ENCODE results near the gene CDH4. TPM values are rescaled to one million over a fixed set of nuclear protein-coding genes. Genes with fewer than 3 reads are reported as not detected.
"Not testable (repeated sequence)": the region's sequence is repeated elsewhere in the genome, so short reads cannot be mapped to it uniquely, and the experiment has no call there.

The CDH4 gene
- total RNA-seq, 1 experiment from 2014 or later, result not detected

DNA sequence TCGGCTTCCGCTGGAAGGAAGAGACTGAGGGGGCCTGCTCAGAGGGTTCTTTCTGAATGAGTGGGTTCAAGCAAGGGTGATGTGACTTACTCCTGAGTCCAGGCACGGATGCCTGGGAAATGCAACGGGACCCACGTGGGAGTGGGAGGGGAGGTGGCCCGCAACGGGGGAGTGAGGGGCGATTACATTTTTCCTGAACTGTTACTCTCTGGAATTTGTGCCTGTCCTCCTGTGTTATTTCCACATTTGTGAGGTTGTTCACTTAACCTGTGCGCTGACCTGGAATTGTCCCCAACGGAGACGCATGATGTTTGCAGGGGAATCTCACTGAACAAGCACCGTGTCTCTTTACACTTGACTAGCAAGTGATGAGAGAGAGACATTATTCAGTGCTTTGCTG, 209.4 kb downstream of the CDH4 start:
- no peaks in the 10 kb centered on the region for H3K27me3 ChIP-seq (ENCODE audit: low read length)
- H3K9ac ChIP-seq (ENCODE audit: low read length), result no peak overlapping the region
- no peaks in the 10 kb centered on the region for H3K9me3 ChIP-seq (ENCODE audit: low read length)
- H4K20me1 ChIP-seq (ENCODE audit: insufficient read depth, low read depth, low read length), result no peaks in the 10 kb centered on the region
- no peaks in the 10 kb centered on the region for H3K9me2 ChIP-seq (replicated peaks; ENCODE audit: insufficient read depth, low read length)
- no peak for DNase-seq
- H3K79me2 ChIP-seq (ENCODE audit: low read length), result no peaks in the 10 kb centered on the region
- no peaks in the 10 kb centered on the region for H3K36me3 ChIP-seq (ENCODE audit: insufficient read depth, low read length)
- no peak overlapping the region for H2AFZ ChIP-seq (ENCODE audit: low read length)
- no peak overlapping the region for H3K4me2 ChIP-seq (ENCODE audit: low read depth, low read length, poor library complexity, severe bottlenecking)
- H3K4me3 ChIP-seq (ENCODE audit: low read length), result no peak overlapping the region
- H3K4me1 ChIP-seq (ENCODE audit: low read length), result no peaks in the 10 kb centered on the region
- no peak overlapping the region for H3K27ac ChIP-seq (ENCODE audit: low read length)

DNA sequence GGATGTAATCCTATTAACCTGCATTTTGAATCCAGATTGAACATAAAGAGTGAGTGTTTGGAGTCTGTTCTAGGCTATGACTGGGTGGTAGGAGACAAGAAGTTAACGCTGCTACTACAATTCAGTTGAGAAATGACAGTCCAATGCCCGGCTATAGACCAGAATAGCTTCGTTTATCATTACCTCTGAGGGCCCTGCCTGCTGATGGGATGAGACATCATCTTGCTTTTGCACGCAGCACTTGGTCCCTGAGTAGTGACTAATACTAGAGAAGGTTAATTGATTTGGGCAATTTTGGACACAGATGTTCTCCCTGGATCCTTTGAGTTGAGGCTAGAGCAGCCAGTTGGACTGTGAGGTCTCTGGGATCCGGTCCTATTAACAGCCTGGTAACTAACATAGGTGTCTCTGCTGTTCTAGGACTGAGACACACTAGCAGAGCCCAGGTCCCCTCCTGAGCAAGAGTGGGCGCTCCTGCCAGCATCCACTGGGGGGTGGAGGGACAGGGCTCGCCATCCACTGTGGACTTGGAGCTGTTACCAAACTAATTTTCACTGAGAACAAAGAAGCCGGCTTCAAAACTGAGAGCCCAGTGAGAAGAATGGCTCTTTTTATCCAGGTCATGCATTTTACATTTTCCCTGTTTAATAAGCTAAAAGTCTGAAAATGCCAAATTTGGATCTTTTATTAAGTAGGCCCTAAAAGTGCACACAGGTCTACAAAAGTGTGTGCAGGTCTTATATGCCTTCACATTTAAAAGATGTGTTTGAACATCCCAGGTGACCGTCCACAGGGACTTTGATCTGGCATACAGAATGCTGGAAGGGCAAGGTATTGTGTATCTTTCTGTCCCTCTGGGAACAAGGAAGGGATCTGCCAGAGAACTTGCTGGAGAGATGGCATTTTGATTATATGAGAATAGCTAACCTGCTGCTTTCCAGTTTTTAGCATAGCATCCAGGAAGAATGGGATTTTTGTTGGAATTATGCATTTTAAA, 212.5 kb downstream of the CDH4 start:
- Histone ChIP-seq H4K20me1 (ENCODE audit: insufficient read depth, low read depth, low read length) (no peaks in the 10 kb centered on the region), H3K4me3 (ENCODE audit: low read length) (no peak overlapping the region), H2AFZ (ENCODE audit: low read length) (no peak overlapping the region), H3K9ac (ENCODE audit: low read length) (no peak overlapping the region), H3K27ac (ENCODE audit: low read length) (no peak overlapping the region), H3K4me2 (ENCODE audit: low read depth, low read length, poor library complexity, severe bottlenecking) (no peak overlapping the region), H3K79me2 (ENCODE audit: low read length) (no peaks in the 10 kb centered on the region), H3K4me1 (ENCODE audit: low read length) (no peaks in the 10 kb centered on the region), H3K36me3 (ENCODE audit: insufficient read depth, low read length) (no peaks in the 10 kb centered on the region), H3K27me3 (ENCODE audit: low read length) (no peaks in the 10 kb centered on the region; the same call in 1 of the 2 replicates), H3K9me2 (replicated peaks; ENCODE audit: insufficient read depth, low read length) (no peaks in the 10 kb centered on the region), H3K9me3 (ENCODE audit: low read length) (no peaks in the 10 kb centered on the region)
- DNase-seq, result no peak

DNA sequence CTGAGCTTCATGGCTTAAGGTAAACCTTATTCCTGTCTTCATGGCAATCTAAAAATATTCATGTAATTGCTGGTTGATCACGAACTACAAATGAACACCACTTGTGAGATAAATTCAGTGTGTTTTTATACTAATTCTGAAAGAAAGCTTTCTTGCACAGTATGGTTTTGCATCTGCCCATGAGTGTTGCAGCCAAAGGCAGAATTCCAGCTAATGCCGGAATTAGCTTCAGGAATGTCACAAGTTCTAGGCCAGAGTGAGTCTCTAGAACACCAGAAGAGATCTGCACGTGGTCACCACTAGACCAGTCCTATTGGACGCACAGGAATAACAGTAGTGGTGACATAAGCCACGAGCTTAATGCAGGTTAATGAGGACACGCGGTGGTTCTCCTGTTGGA, 223.7 kb downstream of the CDH4 start:
- no peaks in the 10 kb centered on the region for H3K79me2 ChIP-seq (ENCODE audit: low read length)
- no peak overlapping the region for H3K4me2 ChIP-seq (ENCODE audit: low read depth, low read length, poor library complexity, severe bottlenecking)
- no peak overlapping the region for H3K9ac ChIP-seq (ENCODE audit: low read length)
- H3K36me3 ChIP-seq (ENCODE audit: insufficient read depth, low read length), result no peaks in the 10 kb centered on the region
- no peak overlapping the region for H3K4me3 ChIP-seq (ENCODE audit: low read length)
- no peak overlapping the region for H3K27ac ChIP-seq (ENCODE audit: low read length)
- H3K27me3 ChIP-seq (ENCODE audit: low read length), result no peaks in the 10 kb centered on the region
- no peak for DNase-seq
- H4K20me1 ChIP-seq (ENCODE audit: insufficient read depth, low read depth, low read length), result no peaks in the 10 kb centered on the region
- no peak overlapping the region for H2AFZ ChIP-seq (ENCODE audit: low read length)
- H3K4me1 ChIP-seq (ENCODE audit: low read length), result no peaks in the 10 kb centered on the region
- H3K9me2 ChIP-seq (replicated peaks; ENCODE audit: insufficient read depth, low read length), result no peaks in the 10 kb centered on the region
- no peaks in the 10 kb centered on the region for H3K9me3 ChIP-seq (ENCODE audit: low read length)

DNA sequence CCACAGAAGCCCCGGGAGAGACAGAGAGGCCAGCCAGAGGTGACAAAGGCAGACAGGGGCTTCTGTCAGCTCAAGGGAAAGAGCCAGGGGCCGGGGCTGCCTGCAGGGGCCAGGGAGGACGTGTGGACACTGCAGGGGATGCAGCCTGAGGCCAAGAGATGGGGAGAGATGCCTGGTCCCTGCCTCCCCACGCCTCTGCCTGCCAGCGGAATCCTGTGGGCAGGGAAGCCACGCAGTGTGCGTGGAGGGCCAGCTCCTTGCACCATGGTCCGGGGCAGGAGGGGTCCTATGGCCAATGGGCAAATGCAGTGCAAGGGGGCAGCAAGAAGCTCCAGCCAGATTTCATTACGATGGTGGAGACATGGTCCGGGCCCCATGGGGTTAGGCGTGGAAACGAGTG, 224.9 kb downstream of the CDH4 start:
- Histone ChIP-seq H2AFZ (ENCODE audit: low read length) (no peak overlapping the region), H3K36me3 (ENCODE audit: insufficient read depth, low read length) (no peaks in the 10 kb centered on the region), H3K9me3 (ENCODE audit: low read length) (no peaks in the 10 kb centered on the region), H3K27me3 (ENCODE audit: low read length) (no peaks in the 10 kb centered on the region), H3K4me3 (ENCODE audit: low read length) (no peak overlapping the region), H3K79me2 (ENCODE audit: low read length) (no peaks in the 10 kb centered on the region), H3K27ac (ENCODE audit: low read length) (no peak overlapping the region), H3K9me2 (replicated peaks; ENCODE audit: insufficient read depth, low read length) (no peaks in the 10 kb centered on the region), H3K4me1 (ENCODE audit: low read length) (no peaks in the 10 kb centered on the region), H4K20me1 (ENCODE audit: insufficient read depth, low read depth, low read length) (no peaks in the 10 kb centered on the region), H3K9ac (ENCODE audit: low read length) (no peak overlapping the region), H3K4me2 (ENCODE audit: low read depth, low read length, poor library complexity, severe bottlenecking) (no peak overlapping the region)
- DNase-seq, result no peak

- Histone ChIP-seq H3K27ac (ENCODE audit: low read length) (no peak overlapping the region), H4K20me1 (ENCODE audit: insufficient read depth, low read depth, low read length) (no peaks in the 10 kb centered on the region), H3K9ac (ENCODE audit: low read length) (no peak overlapping the region), H3K9me3 (ENCODE audit: low read length) (no peaks in the 10 kb centered on the region), H3K36me3 (ENCODE audit: insufficient read depth, low read length) (no peaks in the 10 kb centered on the region), H3K79me2 (ENCODE audit: low read length) (no peaks in the 10 kb centered on the region), H3K4me3 (ENCODE audit: low read length) (no peak overlapping the region), H3K4me2 (ENCODE audit: low read depth, low read length, poor library complexity, severe bottlenecking) (no peak overlapping the region), H2AFZ (ENCODE audit: low read length) (no peak overlapping the region), H3K9me2 (replicated peaks; ENCODE audit: insufficient read depth, low read length) (no peaks in the 10 kb centered on the region), H3K4me1 (ENCODE audit: low read length) (no peaks in the 10 kb centered on the region), H3K27me3 (ENCODE audit: low read length) (no peaks in the 10 kb centered on the region)
- no peak for DNase-seq
These were observed 225.4 kb downstream of the CDH4 start for GRCh38 chr20:61477451-61477861.

GRCh38 chr20:61478094-61478493, 226.0 kb downstream of the CDH4 start:
- no peaks in the 10 kb centered on the region for H3K9me2 ChIP-seq (replicated peaks; ENCODE audit: insufficient read depth, low read length)
- H3K9ac ChIP-seq (ENCODE audit: low read length), result no peak overlapping the region
- DNase-seq, result no peak
- H3K27me3 ChIP-seq (ENCODE audit: low read length), result no peaks in the 10 kb centered on the region
- H3K79me2 ChIP-seq (ENCODE audit: low read length), result no peaks in the 10 kb centered on the region
- H3K27ac ChIP-seq (ENCODE audit: low read length), result no peak overlapping the region
- no peaks in the 10 kb centered on the region for H3K9me3 ChIP-seq (ENCODE audit: low read length)
- no peaks in the 10 kb centered on the region for H3K4me1 ChIP-seq (ENCODE audit: low read length)
- no peak overlapping the region for H3K4me2 ChIP-seq (ENCODE audit: low read depth, low read length, poor library complexity, severe bottlenecking)
- H3K36me3 ChIP-seq (ENCODE audit: insufficient read depth, low read length), result no peaks in the 10 kb centered on the region
- no peak overlapping the region for H3K4me3 ChIP-seq (ENCODE audit: low read length)
- H4K20me1 ChIP-seq (ENCODE audit: insufficient read depth, low read depth, low read length), result no peaks in the 10 kb centered on the region
- H2AFZ ChIP-seq (ENCODE audit: low read length), result no peak overlapping the region

- no peaks in the 10 kb centered on the region for H4K20me1 ChIP-seq (ENCODE audit: insufficient read depth, low read depth, low read length)
- H3K9me3 ChIP-seq (ENCODE audit: low read length), result no peaks in the 10 kb centered on the region
- no peaks in the 10 kb centered on the region for H3K36me3 ChIP-seq (ENCODE audit: insufficient read depth, low read length)
- no peaks in the 10 kb centered on the region for H3K4me1 ChIP-seq (ENCODE audit: low read length)
- H3K4me3 ChIP-seq (ENCODE audit: low read length), result no peak overlapping the region
- no peak overlapping the region for H3K4me2 ChIP-seq (ENCODE audit: low read depth, low read length, poor library complexity, severe bottlenecking)
- DNase-seq, result no peak
- no peaks in the 10 kb centered on the region for H3K79me2 ChIP-seq (ENCODE audit: low read length)
- no peak overlapping the region for H2AFZ ChIP-seq (ENCODE audit: low read length)
- H3K9ac ChIP-seq (ENCODE audit: low read length), result no peak overlapping the region
- H3K9me2 ChIP-seq (replicated peaks; ENCODE audit: insufficient read depth, low read length), result no peaks in the 10 kb centered on the region
- H3K27me3 ChIP-seq (ENCODE audit: low read length), result no peaks in the 10 kb centered on the region
- H3K27ac ChIP-seq (ENCODE audit: low read length), result no peak overlapping the region
These were observed 226.7 kb downstream of the CDH4 start for GRCh38 chr20:61478611-61479305.

- H3K9me3 ChIP-seq (ENCODE audit: low read length); H3K4me1 ChIP-seq (ENCODE audit: low read length); H4K20me1 ChIP-seq (ENCODE audit: insufficient read depth, low read depth, low read length); H3K4me2 ChIP-seq (ENCODE audit: low read depth, low read length, poor library complexity, severe bottlenecking); H2AFZ ChIP-seq (ENCODE audit: low read length); H3K9ac ChIP-seq (ENCODE audit: low read length); H3K79me2 ChIP-seq (ENCODE audit: low read length); H3K36me3 ChIP-seq (ENCODE audit: insufficient read depth, low read length); H3K9me2 ChIP-seq (replicated peaks; ENCODE audit: insufficient read depth, low read length); H3K27ac ChIP-seq (ENCODE audit: low read length); H3K27me3 ChIP-seq (ENCODE audit: low read length); DNase-seq; H3K4me3 ChIP-seq (ENCODE audit: low read length): not testable (repeated sequence)
These were observed 227.4 kb downstream of the CDH4 start for GRCh38 chr20:61479433-61479832.

All from Karpas-422 (cell line).